SH-SY5Y (cell line): Measurements from ENCODE around the gene CALHM3.

Source experiments
- GATA2 ChIP-seq: IDR thresholded peaks from 2 replicates; pipeline ENCODE4 v1.6.1; 2011; ENCODE audit warnings: mild to moderate bottlenecking, low read depth, low read length
- GATA3 ChIP-seq: IDR thresholded peaks from 2 replicates; pipeline ENCODE4 v1.6.1; 2011; ENCODE audit warnings: low read depth, mild to moderate bottlenecking, low read length, moderate library complexity

The CALHM3 gene

GRCh38 chr10:103452506-103453230 is 26.4 kb downstream of the CALHM3 start:
- TF ChIP-seq GATA3, result no peak
- no peak for TF ChIP-seq GATA2

- TF ChIP-seq GATA2, result no peak
- no peak for TF ChIP-seq GATA3
Measured at GRCh38 chr10:103451831-103452505, 27.1 kb downstream of the CALHM3 start, which contains the start of gene CALHM2. CALHM2 (minus strand) TSS chr10:103452370; CDS start chr10:103449941, 2,429 bp downstream.

- TF ChIP-seq GATA2, result no peak
- TF ChIP-seq GATA3, result no peak
Measured at GRCh38 chr10:103451091-103451813, 27.8 kb downstream of the CALHM3 start.

- TF ChIP-seq GATA2, result no peak
- TF ChIP-seq GATA3, result no peak
Measured at GRCh38 chr10:103450201-103450695, 28.8 kb downstream of the CALHM3 start.

- TF ChIP-seq GATA3 (no peak), GATA2 (no peak)
Measured at GRCh38 chr10:103449208-103450144, 29.6 kb downstream of the CALHM3 start.

GRCh38 chr10:103448746-103449145 is 30.3 kb downstream of the CALHM3 start:
- TF ChIP-seq GATA2, result no peak
- no peak for TF ChIP-seq GATA3

- no peak for TF ChIP-seq GATA2
- TF ChIP-seq GATA3, result no peak
Measured at GRCh38 chr10:103447187-103447586, 31.9 kb downstream of the CALHM3 start.

- TF ChIP-seq GATA2 (no peak), GATA3 (no peak)
Measured at GRCh38 chr10:103445767-103446567, 33.1 kb downstream of the CALHM3 start.

GRCh38 chr10:103445366-103445765 is 33.7 kb downstream of the CALHM3 start:
- no peak for TF ChIP-seq GATA2
- TF ChIP-seq GATA3, result no peak

- TF ChIP-seq GATA2 (no peak), GATA3 (no peak)
Measured at GRCh38 chr10:103444478-103444877, 34.6 kb downstream of the CALHM3 start.

GRCh38 chr10:103443475-103444185 is 35.4 kb downstream of the CALHM3 start:
- no peak for TF ChIP-seq GATA2

GRCh38 chr10:103442031-103442461 is 37.0 kb downstream of the CALHM3 start:
- no peak for TF ChIP-seq GATA2
- no peak for TF ChIP-seq GATA3
